HG03354 (cell line): ENCODE results near the gene NOS3.
"Not testable (repeated sequence)": the region's sequence is repeated elsewhere in the genome, so short reads cannot be mapped to it uniquely, and the experiment has no call there.

Experiments used
- ATAC-seq: cut with Tn5 transposase; IDR thresholded peaks from one replicate; pipeline ENCODE4 v1.9.1; 2021; ENCODE audit warnings: mild to moderate bottlenecking; ENCODE audit not compliant: unreplicated experiment, poor library complexity, severe bottlenecking

NOS3 gene

GRCh38 chr7:150997075-150997511 is 6.3 kb downstream of the NOS3 start:
- ATAC-seq, result no peak

DNA sequence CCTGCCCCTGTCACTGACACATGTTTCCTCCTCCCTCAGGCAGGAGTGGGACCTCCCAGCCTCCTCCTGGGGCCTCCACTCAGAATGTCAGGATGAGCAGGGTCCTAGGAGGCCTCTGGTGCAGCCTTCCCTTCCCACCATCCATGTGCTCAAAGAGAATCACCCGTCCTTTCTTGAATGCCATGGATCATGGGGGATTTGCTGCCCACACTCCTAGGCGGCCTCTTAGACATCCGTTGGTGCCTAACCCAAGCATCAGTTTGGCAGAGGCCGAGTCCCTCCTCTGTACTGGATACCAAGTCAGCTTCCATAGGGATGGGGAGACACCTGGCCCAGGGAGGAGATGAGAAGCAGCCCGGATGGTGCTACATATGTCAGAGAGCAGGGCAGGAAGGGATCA is 7.0 kb downstream of the NOS3 start:
- no peak for ATAC-seq

DNA sequence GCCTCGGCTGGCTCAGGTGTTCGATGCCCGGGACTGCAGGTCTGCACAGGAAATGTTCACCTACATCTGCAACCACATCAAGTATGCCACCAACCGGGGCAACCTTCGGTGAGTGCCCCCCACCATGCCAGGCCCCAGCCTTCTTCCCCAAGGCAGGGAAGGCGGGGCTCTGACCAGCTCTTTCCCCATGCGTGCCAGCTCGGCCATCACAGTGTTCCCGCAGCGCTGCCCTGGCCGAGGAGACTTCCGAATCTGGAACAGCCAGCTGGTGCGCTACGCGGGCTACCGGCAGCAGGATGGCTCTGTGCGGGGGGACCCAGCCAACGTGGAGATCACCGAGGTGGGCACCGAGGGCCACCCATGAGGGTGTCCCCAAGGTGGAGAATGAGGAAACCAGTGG is 7.5 kb downstream of the NOS3 start:
- ATAC-seq, result no peak

DNA sequence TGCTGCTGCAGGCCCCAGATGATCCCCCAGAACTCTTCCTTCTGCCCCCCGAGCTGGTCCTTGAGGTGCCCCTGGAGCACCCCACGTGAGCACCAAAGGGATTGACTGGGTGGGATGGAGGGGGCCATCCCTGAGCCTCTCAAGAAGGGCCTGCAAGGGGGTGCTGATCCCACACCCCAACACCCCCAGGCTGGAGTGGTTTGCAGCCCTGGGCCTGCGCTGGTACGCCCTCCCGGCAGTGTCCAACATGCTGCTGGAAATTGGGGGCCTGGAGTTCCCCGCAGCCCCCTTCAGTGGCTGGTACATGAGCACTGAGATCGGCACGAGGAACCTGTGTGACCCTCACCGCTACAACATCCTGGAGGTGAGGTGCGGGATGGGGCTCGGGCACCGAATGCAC is 8.2 kb downstream of the NOS3 start:
- no peak for ATAC-seq

DNA sequence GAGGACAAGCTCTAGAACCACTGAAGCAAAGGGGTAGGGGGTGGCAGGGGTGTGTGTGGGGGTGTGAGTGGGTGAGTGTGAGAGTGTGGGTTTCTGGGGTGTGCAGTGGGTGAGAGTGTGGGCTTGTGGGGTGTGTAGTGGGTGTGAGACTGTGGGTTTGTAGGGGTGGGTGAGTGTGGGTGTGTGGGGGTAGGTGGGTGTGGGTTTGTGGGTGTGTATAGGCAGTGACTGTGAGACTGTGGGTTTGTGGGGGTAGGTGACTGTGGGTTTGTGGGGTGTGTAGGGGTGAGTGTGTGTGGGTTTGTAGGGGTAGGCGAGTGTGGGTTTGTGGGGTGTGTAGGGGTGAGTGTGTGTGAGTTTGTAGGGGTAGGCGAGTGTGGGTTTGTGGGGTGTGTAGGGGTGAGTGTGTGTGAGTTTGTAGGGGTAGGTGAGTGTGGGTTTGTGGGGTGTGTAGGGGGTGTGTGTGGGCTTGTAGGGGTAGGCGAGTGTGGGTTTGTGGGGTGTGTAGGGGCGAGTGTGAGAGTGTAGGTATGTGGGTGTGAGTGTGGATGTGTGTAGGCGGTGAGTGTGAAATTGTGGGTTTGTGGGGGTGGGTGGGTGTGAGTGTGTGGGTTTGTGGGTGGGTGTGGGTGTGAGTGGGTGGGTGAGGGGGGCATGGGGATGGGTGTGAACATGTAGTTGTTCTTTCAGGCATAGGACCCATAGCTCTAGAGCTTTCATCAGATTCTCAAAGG is 8.8 kb downstream of the NOS3 start:
- no peak for ATAC-seq

GRCh38 chr7:151000897-151001495 is 10.2 kb downstream of the NOS3 start:
- no peak for ATAC-seq

DNA sequence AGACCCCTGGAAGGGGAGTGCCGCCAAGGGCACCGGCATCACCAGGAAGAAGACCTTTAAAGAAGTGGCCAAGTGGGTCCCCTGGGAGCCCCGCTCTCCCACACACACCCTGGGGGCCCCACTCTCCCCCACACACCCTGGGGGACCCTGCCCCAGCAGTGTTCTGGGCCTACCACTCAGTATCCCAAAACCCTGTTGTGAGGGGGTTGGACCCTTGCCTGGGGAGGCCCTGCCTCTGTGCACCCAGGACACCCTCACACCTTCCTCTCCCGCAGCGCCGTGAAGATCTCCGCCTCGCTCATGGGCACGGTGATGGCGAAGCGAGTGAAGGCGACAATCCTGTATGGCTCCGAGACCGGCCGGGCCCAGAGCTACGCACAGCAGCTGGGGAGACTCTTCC is 10.7 kb downstream of the NOS3 start:
- ATAC-seq, result no peak

DNA sequence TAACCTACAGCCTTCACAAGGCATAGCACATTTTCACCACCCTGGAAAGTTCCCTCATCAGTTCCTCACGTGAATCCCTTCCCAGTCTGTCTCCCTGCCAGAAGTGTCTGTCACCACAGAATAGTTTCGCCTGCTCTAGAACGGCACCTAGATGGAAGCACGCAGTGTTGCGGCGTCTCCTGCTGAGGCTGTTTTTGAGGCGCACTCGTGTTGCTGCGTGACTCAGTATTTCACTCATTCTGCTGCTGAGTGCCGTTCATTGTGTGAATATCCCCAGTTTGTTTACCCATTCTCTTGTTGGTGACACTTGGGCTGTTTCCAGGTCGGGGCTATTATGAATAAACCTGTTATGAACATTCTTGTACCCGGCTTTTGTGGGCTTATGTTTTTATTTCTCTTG is 12.8 kb downstream of the NOS3 start:
- ATAC-seq, result no peak

DNA sequence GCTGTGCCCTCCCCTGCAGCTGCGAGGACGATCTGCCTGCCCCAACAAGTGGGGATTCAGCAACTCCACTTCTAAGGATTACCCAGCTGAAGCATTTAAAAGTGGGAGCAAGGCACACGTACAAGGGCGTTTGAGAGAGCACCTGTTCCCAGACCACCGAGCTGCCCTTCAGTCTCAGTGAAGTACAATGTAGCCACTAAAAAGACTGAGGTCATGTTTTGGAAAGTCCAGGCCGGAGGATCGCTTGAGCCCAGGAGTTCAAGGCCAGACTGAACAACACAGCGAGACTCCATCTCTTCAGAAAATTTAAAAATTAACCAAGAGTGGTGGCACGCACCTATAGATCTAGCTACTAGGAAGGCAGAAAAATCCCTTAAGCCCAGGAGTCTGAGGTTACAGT is 14.7 kb downstream of the NOS3 start:
- no peak for ATAC-seq

DNA sequence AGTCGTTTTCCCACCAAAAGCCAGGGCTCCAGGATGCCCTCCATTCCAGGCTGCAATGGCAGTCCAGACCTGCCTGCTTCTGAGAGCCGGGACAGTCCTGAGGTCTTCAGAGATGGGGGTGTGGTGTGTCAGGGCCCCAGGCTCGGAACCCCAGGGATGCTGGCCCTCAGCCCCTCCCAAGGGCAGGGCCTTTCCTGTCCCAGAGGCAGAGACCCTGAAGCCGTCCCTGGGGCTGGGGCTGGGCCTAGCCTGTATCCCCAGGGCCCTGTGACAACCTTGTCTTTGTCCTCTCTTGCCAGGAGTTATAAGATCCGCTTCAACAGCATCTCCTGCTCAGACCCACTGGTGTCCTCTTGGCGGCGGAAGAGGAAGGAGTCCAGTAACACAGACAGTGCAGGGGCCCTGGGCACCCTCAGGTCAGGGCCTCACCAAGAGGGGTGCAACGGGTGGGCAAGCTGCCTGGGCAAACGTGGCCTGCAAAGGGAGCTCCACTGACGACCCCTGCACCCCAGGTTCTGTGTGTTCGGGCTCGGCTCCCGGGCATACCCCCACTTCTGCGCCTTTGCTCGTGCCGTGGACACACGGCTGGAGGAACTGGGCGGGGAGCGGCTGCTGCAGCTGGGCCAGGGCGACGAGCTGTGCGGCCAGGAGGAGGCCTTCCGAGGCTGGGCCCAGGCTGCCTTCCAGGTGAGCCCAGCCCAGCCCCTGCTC is 15.9 kb downstream of the NOS3 start:
- ATAC-seq, result no peak

- ATAC-seq, result no peak
Observed at GRCh38 chr7:151007469-151007898, 16.7 kb downstream of the NOS3 start.

GRCh38 chr7:151008143-151008510 is 17.3 kb downstream of the NOS3 start:
- no peak for ATAC-seq

DNA sequence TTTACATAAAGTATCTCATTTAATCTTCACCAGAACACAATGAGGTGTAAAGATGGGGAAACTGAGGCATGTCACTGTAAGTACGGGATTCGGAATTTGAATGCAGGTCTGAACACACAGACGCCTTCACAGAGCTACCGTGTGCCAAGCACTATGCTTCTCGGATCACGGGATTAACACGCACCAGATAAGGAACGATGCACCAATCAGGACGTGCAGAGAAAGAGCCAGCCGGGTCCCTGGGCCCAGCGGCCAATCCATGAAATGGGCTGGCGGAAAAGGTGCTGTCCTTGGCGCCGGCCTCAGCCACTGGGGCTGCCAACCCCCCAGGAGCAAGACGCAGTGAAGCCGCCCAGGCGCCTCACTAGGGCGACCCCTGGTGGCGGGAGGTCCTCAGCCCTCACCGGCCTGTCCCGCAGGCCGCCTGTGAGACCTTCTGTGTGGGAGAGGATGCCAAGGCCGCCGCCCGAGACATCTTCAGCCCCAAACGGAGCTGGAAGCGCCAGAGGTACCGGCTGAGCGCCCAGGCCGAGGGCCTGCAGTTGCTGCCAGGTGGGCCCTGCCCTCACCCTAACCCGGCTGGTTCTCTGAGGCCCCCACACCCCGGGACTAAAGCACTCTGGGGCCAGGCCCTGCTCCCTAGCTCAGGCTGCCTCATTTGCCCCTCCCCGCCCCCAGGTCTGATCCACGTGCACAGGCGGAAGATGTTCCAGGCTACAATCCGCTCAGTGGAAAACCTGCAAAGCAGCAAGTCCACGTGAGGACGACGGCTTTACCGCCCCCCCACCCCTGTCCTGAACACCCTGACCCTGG is 17.9 kb downstream of the NOS3 start:
- ATAC-seq, result peak; percentile 89

GRCh38 chr7:151009327-151010036 is 18.7 kb downstream of the NOS3 start:
- no peak for ATAC-seq

DNA sequence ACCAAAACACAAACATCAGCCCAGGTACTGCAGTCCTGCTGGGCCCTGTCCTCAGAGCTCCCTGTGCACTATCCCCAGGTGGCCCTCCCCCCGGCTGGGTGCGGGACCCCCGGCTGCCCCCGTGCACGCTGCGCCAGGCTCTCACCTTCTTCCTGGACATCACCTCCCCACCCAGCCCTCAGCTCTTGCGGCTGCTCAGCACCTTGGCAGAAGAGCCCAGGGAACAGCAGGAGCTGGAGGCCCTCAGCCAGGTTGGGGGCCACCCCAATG is 19.2 kb downstream of the NOS3 start:
- ATAC-seq, result no peak

DNA sequence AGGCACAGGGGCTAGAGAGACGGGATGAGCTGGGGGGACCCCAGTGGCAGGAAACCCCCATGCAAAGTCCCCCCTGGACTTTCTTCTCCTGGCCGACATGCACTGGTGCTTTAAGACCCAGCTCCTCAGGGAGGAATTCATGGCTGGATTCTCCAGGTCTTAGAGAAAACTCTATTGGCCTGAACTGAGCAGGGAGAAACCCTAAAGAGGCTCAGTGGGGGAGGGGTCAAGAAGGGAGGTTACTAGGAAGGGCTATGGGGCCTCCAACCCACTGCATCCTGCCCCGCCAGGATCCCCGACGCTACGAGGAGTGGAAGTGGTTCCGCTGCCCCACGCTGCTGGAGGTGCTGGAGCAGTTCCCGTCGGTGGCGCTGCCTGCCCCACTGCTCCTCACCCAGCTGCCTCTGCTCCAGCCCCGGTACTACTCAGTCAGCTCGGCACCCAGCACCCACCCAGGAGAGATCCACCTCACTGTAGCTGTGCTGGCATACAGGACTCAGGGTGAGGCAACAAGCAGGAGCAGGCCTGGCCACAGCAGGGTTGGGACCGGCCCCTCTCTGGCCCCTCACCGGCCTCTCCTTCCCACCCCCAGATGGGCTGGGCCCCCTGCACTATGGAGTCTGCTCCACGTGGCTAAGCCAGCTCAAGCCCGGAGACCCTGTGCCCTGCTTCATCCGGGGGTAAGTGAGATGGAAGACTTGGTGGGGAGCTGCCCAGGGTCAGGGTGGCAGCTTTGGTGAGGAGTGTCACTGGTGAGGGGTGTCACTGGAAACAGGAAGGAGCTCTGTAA is 19.7 kb downstream of the NOS3 start:
- no peak for ATAC-seq

- no peak for ATAC-seq
Observed at GRCh38 chr7:151011097-151011409, 20.2 kb downstream of the NOS3 start.

DNA sequence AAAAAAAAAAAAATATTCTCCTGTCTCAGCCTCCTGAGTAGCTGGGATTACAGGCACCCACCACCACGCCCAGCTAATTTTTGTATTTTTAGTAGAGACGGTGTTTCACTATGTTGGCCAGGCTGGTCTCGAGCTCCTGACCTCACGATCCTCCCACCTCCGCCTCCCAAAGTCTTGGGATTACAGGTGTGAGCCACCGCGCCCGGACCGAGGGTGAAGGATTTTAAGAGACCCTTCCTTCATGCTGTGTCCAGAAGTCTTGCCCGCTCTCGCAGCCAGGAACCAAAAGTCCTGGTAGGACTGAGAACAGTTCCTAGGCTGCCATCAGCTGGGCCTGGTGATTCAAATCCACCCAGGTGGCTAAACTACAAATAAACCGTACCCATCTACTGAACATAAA is 20.8 kb downstream of the NOS3 start:
- not testable (repeated sequence) for ATAC-seq

GRCh38 chr7:151012031-151012692 is 21.3 kb downstream of the NOS3 start:
- ATAC-seq, result no peak
